Breast epithelium (tissue), 3 donors: ENCODE measurements around the gene PPFIA2.

Experiments
- POLR2A ChIP-seq: fragments of 450-650 bp; IDR thresholded peaks from one replicate; pipeline ENCODE4 v1.6.1; 2016; ENCODE audit warnings: antibody characterized with exemption, mild to moderate bottlenecking, moderate library complexity
- TF ChIP-seq, protein P1 (sequence below), 3 donors: fragments of 450-650 bp; IDR thresholded peaks; one replicate each; pipeline ENCODE4 v1.5.1; 2016 to 2017; ENCODE audit warnings: antibody characterized with exemption in 3 of 3, mild to moderate bottlenecking in 3 of 3, moderate library complexity in 3 of 3

- TF ChIP-seq POLR2A: no peak
- TF ChIP-seq, protein P1, sequence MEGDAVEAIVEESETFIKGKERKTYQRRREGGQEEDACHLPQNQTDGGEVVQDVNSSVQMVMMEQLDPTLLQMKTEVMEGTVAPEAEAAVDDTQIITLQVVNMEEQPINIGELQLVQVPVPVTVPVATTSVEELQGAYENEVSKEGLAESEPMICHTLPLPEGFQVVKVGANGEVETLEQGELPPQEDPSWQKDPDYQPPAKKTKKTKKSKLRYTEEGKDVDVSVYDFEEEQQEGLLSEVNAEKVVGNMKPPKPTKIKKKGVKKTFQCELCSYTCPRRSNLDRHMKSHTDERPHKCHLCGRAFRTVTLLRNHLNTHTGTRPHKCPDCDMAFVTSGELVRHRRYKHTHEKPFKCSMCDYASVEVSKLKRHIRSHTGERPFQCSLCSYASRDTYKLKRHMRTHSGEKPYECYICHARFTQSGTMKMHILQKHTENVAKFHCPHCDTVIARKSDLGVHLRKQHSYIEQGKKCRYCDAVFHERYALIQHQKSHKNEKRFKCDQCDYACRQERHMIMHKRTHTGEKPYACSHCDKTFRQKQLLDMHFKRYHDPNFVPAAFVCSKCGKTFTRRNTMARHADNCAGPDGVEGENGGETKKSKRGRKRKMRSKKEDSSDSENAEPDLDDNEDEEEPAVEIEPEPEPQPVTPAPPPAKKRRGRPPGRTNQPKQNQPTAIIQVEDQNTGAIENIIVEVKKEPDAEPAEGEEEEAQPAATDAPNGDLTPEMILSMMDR (IDR thresholded peaks at IDR 0.05): no peak
These were observed 290.9 kb downstream of the PPFIA2 start for GRCh38 chr12:81468206-81468605.
